Hematopoietic multipotent progenitor cell treated with erythropoietin and hydrocortisone succinate and interleukin-3 and kit ligand, for 17 days (in vitro differentiated cells): ENCODE results near the gene TNS3.

Experiments used
- DNase-seq: peaks from one replicate; pipeline ENCODE4 v3.0.0-alpha.2; 2015; ENCODE audit warnings: low spot score

Gene TNS3

GRCh38 chr7:47540387-47541350 lies 41.2 kb downstream of the TNS3 start:
- DNase-seq = no peak

- no peak for DNase-seq
Observed at GRCh38 chr7:47540053-47540386, 41.9 kb downstream of the TNS3 start.

GRCh38 chr7:47539398-47540052 lies 42.4 kb downstream of the TNS3 start:
- DNase-seq = no peak

- DNase-seq = no peak
Observed at GRCh38 chr7:47538846-47539311, 43.0 kb downstream of the TNS3 start.

GRCh38 chr7:47537716-47538675 lies 43.9 kb downstream of the TNS3 start:
- no peak for DNase-seq

GRCh38 chr7:47536661-47537611 lies 45.0 kb downstream of the TNS3 start:
- DNase-seq = no peak

GRCh38 chr7:47535704-47536628 lies 45.9 kb downstream of the TNS3 start:
- DNase-seq = no peak

- DNase-seq = no peak
Observed at GRCh38 chr7:47535035-47535703, 46.7 kb downstream of the TNS3 start.

GRCh38 chr7:47534322-47535034 lies 47.4 kb downstream of the TNS3 start:
- DNase-seq = no peak

- DNase-seq = no peak
Observed at GRCh38 chr7:47531584-47532492, 50.1 kb downstream of the TNS3 start.

- DNase-seq = no peak
Observed at GRCh38 chr7:47529826-47530555, 51.9 kb downstream of the TNS3 start.

GRCh38 chr7:47529405-47529804 lies 52.5 kb downstream of the TNS3 start:
- DNase-seq = no peak

GRCh38 chr7:47528471-47528870 lies 53.4 kb downstream of the TNS3 start:
- no peak for DNase-seq

GRCh38 chr7:47526466-47526865 lies 55.4 kb downstream of the TNS3 start:
- no peak for DNase-seq

GRCh38 chr7:47525066-47525623 lies 56.8 kb downstream of the TNS3 start:
- DNase-seq = no peak

- DNase-seq = no peak
Observed at GRCh38 chr7:47523401-47523800, 58.5 kb downstream of the TNS3 start.
